SK-N-SH (cell line): ENCODE data around the gene BZW2. TPM values are rescaled to one million over a fixed set of nuclear protein-coding genes. Genes with fewer than 3 reads are reported as not detected.
"Not testable (repeated sequence)": the region's sequence is repeated elsewhere in the genome, so short reads cannot be mapped to it uniquely, and the experiment has no call there.

ENCODE experiments used
- CTCF ChIA-PET: fragments of 300-600, 350-600 bp; formaldehyde crosslinking; extraction: SDS; loops from one replicate; lab custom pipeline; 2021; lab: Yijun Ruan, JAX
- POLR2A ChIA-PET: fragments of 350-600 bp; sonication (Branson Sonifier 250); formaldehyde crosslinking; extraction: SDS; loops from one replicate; lab custom pipeline; 2020; ENCODE audit warnings: antibody characterized with exemption, inconsistent platforms; lab: Yijun Ruan, JAX
- DNase-seq: peaks from one replicate; pipeline ENCODE4 v3.0.0; 2012
- H2AFZ ChIP-seq: fragments of 200-600 bp; sonication (generic); 2 replicates; pipeline ENCODE4 v1.8.1; 2016; ENCODE audit warnings: antibody characterized with exemption, mild to moderate bottlenecking, low read depth
- H3F3A ChIP-seq: fragments of 200-600 bp; sonication (generic); replicated peaks from 2 replicates; pipeline ENCODE3; 2016; ENCODE audit warnings: antibody characterized with exemption, mild to moderate bottlenecking; ENCODE audit not compliant: insufficient read depth
- H3K27ac ChIP-seq, 2 experiments: fragments of 200-500 bp in 1 of 2; fragments of 200-600 bp in 1 of 2; sonication (Bioruptor generic) in 1 of 2; sonication (generic), shearing (Covaris generic) in 1 of 2; 2 replicates each; pipeline versions ENCODE4 v1.5.1 to v1.6.1; 2014 to 2016; ENCODE audit warnings: low read depth in 2 of 2, inconsistent platforms in 1 of 2, low read length in 1 of 2, mild to moderate bottlenecking in 1 of 2, mixed read lengths in 1 of 2
- H3K27me3 ChIP-seq: fragments of 200-600 bp; sonication (generic), shearing (Covaris generic); 2 replicates; pipeline ENCODE4 v1.6.1; 2016; ENCODE audit warnings: mixed run types; ENCODE audit not compliant: insufficient read depth
- H3K36me3 ChIP-seq, 2 experiments: fragments of 200-500 bp in 1 of 2; fragments of 200-600 bp in 1 of 2; sonication (Bioruptor generic) in 1 of 2; sonication (generic) in 1 of 2; replicated peaks in 1 of 2; 2 replicates each; pipeline versions ENCODE3 to v1.5.1; 2014 to 2016; ENCODE audit warnings: low read length in 1 of 2, mild to moderate bottlenecking in 1 of 2; ENCODE audit not compliant: insufficient read depth in 2 of 2, control insufficient read depth in 1 of 2
- H3K4me1 ChIP-seq, 2 experiments: fragments of 200-500 bp in 1 of 2; fragments of 200-600 bp in 1 of 2; sonication (Bioruptor generic) in 1 of 2; sonication (generic), shearing (Covaris generic) in 1 of 2; 2 replicates each; pipeline versions ENCODE4 v1.5.1 to v1.6.1; 2014 to 2016; ENCODE audit warnings: low read depth in 1 of 2, low read length in 1 of 2, mixed run types in 1 of 2; ENCODE audit not compliant: insufficient read depth in 2 of 2, control insufficient read depth in 1 of 2
- H3K4me2 ChIP-seq: fragments of 200-600 bp; sonication (generic), shearing (Covaris generic); 2 replicates; pipeline ENCODE4 v1.6.1; 2017; ENCODE audit warnings: mixed run types
- H3K4me3 ChIP-seq, 2 experiments: fragments of 200-500 bp in 1 of 2; fragments of 200-600 bp in 1 of 2; sonication (Bioruptor generic) in 1 of 2; sonication (generic), shearing (Covaris generic) in 1 of 2; 2 replicates each; pipeline versions ENCODE4 v1.5.1 to v1.8.1; 2014 to 2016; ENCODE audit warnings: low read depth in 2 of 2, inconsistent platforms in 1 of 2, low read length in 1 of 2, mild to moderate bottlenecking in 1 of 2, mixed read lengths in 1 of 2, moderate library complexity in 1 of 2
- H3K79me2 ChIP-seq: fragments of 200-600 bp; sonication (generic); 2 replicates; pipeline ENCODE4 v1.8.1; 2017; ENCODE audit warnings: mild to moderate bottlenecking; ENCODE audit not compliant: insufficient read depth
- H3K9ac ChIP-seq: fragments of 200-600 bp; sonication (generic); 2 replicates; pipeline ENCODE4 v1.6.1; 2017; ENCODE audit warnings: mixed run types
- H3K9me2 ChIP-seq: fragments of 200-600 bp; sonication (generic); 2 replicates; pipeline ENCODE4 v1.6.1; 2017; ENCODE audit warnings: mixed run types
- H3K9me3 ChIP-seq: fragments of 200-600 bp; sonication (generic); 2 replicates; pipeline ENCODE4 v1.6.1; 2017; ENCODE audit warnings: mixed run types, mild to moderate bottlenecking, moderate library complexity
- H4K20me1 ChIP-seq: fragments of 200-600 bp; sonication (generic); 2 replicates; pipeline ENCODE4 v1.6.1; 2017; ENCODE audit warnings: mild to moderate bottlenecking, mixed run types; ENCODE audit not compliant: insufficient read depth
- CHD2 ChIP-seq: fragments of 150-350 bp; IDR thresholded peaks from 2 replicates; pipeline ENCODE4 v1.6.1; 2018; ENCODE audit warnings: low read length; ENCODE audit not compliant: partially characterized antibody
- EP300 ChIP-seq, 2 experiments: IDR thresholded peaks; 2 replicates each; pipeline versions ENCODE4 v1.4.0 to v1.6.1; 2012; ENCODE audit warnings: borderline replicate concordance in 1 of 2, low read depth in 1 of 2, low read length in 1 of 2
- FOXJ3 ChIP-seq: sonication (generic); formaldehyde crosslinking; IDR thresholded peaks from 2 replicates; pipeline ENCODE4 v1.5.1; 2020; ENCODE audit warnings: mild to moderate bottlenecking, missing genetic modification reagents
- GABPA ChIP-seq: IDR thresholded peaks from 2 replicates; pipeline ENCODE4 v1.4.0; 2012; ENCODE audit warnings: low read depth, mild to moderate bottlenecking
- GATA2 ChIP-seq: sonication (generic); formaldehyde crosslinking; IDR thresholded peaks from 2 replicates; pipeline ENCODE4 v1.5.0; 2020; ENCODE audit warnings: mild to moderate bottlenecking, missing genetic modification reagents
- MXI1 ChIP-seq: IDR thresholded peaks from 2 replicates; pipeline ENCODE4 v1.6.1; 2012; ENCODE audit warnings: mild to moderate bottlenecking, low read depth, low read length, improper control_type of control experiment
- RCOR1 ChIP-seq: fragments of 150-350 bp; IDR thresholded peaks from 2 replicates; pipeline ENCODE4 v1.6.1; 2017; ENCODE audit warnings: antibody characterized with exemption, low read length
- TCF12 ChIP-seq: IDR thresholded peaks from 2 replicates; pipeline ENCODE4 v1.4.0; 2012
- USF1 ChIP-seq: IDR thresholded peaks from 2 replicates; pipeline ENCODE4 v1.4.0; 2012; ENCODE audit warnings: low read depth, borderline replicate concordance
- YY1 ChIP-seq: IDR thresholded peaks from 2 replicates; pipeline ENCODE4 v1.4.0; 2012; ENCODE audit warnings: low read depth, mild to moderate bottlenecking
- WGBS: methylation state at CpG from one replicate; pipeline ENCODE4 v1.1.6; 2017; ENCODE audit warnings: low lambda C conversion rate; 5-methylcytosine and 5-hydroxymethylcytosine counted together
- polyA plus RNA-seq, 3 experiments: library from polyadenylated mRNA; depleted of rRNA; stranded (reverse); fragments of >200 nt; gene quantifications; 2 replicates each; pipeline ENCODE4 v1.2.3, GENCODE V29; 2012

BZW2 gene
- polyA plus RNA-seq, 1 of the 3 experiments (the other 2 are of a cell fraction), result 71.9 TPM

- no peak overlapping the region; a peak in 1 of 4 replicates for H3K27ac ChIP-seq
- POLR2A ChIA-PET, result no interaction called here
Observed at GRCh38 chr7:16677978-16678494, 32.1 kb downstream of the BZW2 start.

DNA sequence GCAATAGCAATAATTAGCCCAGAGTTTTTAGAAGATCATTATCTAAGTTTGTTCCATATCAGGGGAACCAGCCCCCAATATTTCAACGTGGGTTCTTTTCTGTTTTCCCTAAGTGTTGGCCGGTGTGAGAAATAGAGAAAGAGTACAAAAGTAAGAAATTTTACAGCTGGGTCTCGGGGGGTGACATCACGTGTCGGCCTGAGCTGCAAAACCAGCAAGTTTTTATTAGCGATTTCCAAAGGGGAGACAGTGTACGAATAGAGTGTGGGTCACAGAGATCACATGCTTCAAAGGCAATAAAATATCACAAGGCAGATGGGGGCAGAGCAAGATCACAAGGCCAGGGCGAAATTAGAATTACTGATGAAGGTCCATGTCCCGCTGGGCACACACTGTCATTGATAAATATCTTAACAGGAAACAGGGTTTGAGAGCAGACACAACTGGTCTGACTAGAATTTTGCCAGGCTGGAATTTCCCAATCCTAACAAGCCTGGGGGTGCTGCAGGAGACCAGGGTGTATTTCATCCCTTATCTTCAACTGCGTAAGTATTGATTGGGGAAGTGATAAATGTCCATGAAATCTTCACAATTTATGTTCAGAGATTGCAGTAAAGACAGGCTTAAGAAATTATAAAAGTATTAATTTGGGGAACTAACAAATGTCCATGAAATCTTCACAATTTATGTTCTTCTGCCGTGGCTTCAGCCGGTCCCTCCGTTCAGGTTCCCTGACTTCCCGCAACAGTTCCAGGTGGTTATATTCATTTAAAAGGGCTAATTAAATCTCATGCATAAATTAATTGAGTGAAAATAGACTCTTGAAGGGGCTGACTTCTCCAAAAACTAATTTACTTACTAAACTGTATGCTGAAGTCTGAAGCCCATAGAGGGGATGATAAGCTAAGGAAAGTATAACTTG, 32.9 kb downstream of the BZW2 start:
- H4K20me1 ChIP-seq, POLR2A ChIA-PET: not testable (repeated sequence)
- H3K27ac ChIP-seq, result peak overlapping the region in 1 of 2 experiments; percentile 69; a peak in 2 of 4 replicates
- TF ChIP-seq FOXJ3, result peak; percentile 90
- TF ChIP-seq EP300 (IDR thresholded peaks at IDR 0.05; ENCODE audit: borderline replicate concordance in 1 of 2, low read depth in 1 of 2, low read length in 1 of 2), result peak in 1 of 2 experiments; percentile 94; a peak in 2 of 4 replicates
- peak; percentile 94 for TF ChIP-seq RCOR1
- peak; percentile 20; the same call in 1 of the 2 replicates for TF ChIP-seq MXI1
- TF ChIP-seq GATA2 (CRISPR knock-in tag), result peak; percentile 99
- peak; percentile 53 for TF ChIP-seq TCF12
- peak; percentile 66 for TF ChIP-seq CHD2
- TF ChIP-seq, all 33 proteins: peak for 7; not testable (repeated sequence) for 26
- not testable (repeated sequence) for H3K9me2 ChIP-seq, H3F3A ChIP-seq, H3K27me3 ChIP-seq, H2AFZ ChIP-seq, H3K4me1 ChIP-seq, H3K9ac ChIP-seq, H3K9me3 ChIP-seq, DNase-seq, H3K79me2 ChIP-seq, H3K4me2 ChIP-seq, H3K4me3 ChIP-seq
- peaks cover 38 to 78% of the 10 kb centered on the region in 2 experiments for H3K36me3 ChIP-seq
- CTCF ChIA-PET, result interaction anchor here (0.7 to 2.2 kb wide), 4 partner anchors 9 to 18 kb away, joined by 3 to 9 read pairs (median 6); no protein-coding TSS in a partner anchor
- 74% methylated on average over 14 of the region's 14 CpGs for WGBS

More at GRCh38 chr7:16677978-16678494, 32.1 kb downstream of the BZW2 start:
- no peak for DNase-seq
- no peaks in the 10 kb centered on the region for H3K9me3 ChIP-seq
- no peak overlapping the region for H3K9ac ChIP-seq
- H3K4me2 ChIP-seq, result no peak overlapping the region
- no peaks in the 10 kb centered on the region for H3K9me2 ChIP-seq
- no peak overlapping the region for H2AFZ ChIP-seq
- H3K36me3 ChIP-seq, result peaks cover 29 to 70% of the 10 kb centered on the region in 2 experiments
- no peaks in the 10 kb centered on the region for H3K27me3 ChIP-seq
- H4K20me1 ChIP-seq, result no peaks in the 10 kb centered on the region
- no peaks in the 10 kb centered on the region; a peak in 2 of 4 replicates for H3K4me1 ChIP-seq
- H3K79me2 ChIP-seq, result peaks cover 3% of the 10 kb centered on the region; the same call in 1 of the 2 replicates
- peaks cover 2% of the 10 kb centered on the region for H3F3A ChIP-seq
- TF ChIP-seq YY1 (no peak), USF1 (no peak), RCOR1 (no peak), GABPA (no peak), MXI1 (no peak)
- TF ChIP-seq, all 33 proteins: peak for 0
- CTCF ChIA-PET, result interaction anchor here (0.7 to 2.2 kb wide), 3 partner anchors 8 to 19 kb away, joined by 3 to 9 read pairs (median 5); no protein-coding TSS in a partner anchor
- H3K4me3 ChIP-seq, result no peak overlapping the region
- WGBS, result 90% methylated on average over 12 of the region's 12 CpGs
